ENCODE data around the gene KCNK6.

- TF ChIP-seq EZH2phosphoT487 (IDR thresholded peaks at IDR 0.05) (no peak), CTCF (IDR thresholded peaks at IDR 0.05) (no peak)
Measured at GRCh38 chr19:38373907-38374331, 54.3 kb downstream of the KCNK6 start.

All from neural progenitor cell (in vitro differentiated cells).